Endothelial cell of umbilical vein (primary cell): ENCODE measurements around the gene FOXO1. TPM values are rescaled to one million over a fixed set of nuclear protein-coding genes. Genes with fewer than 3 reads are reported as not detected.

ENCODE experiments used
- BruUV-seq: library from RNA; stranded (reverse); fragments of 400-500 nt; replicated peaks from 2 replicates; lab custom pipeline; 2021; lab: Mats Ljungman, UMichigan
- CTCF ChIA-PET: fragments of 300-600, 350-600 bp; sonication (Branson Sonifier 250); formaldehyde crosslinking; loops from one replicate; lab custom pipeline; 2021; ENCODE audit warnings: antibody characterized with exemption, inconsistent platforms; lab: Charles Lee
- POLR2A ChIA-PET: fragments of 300-600, 350-600 bp; sonication (Branson Sonifier 250); formaldehyde crosslinking; loops from one replicate; lab custom pipeline; 2021; ENCODE audit warnings: antibody characterized with exemption, inconsistent platforms; lab: Charles Lee
- DNase-seq: peaks from one replicate; pipeline ENCODE4 v3.0.0-alpha.2; 2011; ENCODE audit warnings: low read depth, low spot score
- FAIRE-seq: peaks from 2 replicates; lab custom pipeline; 2011; peaks lifted over from hg19 to GRCh38; lab: Jason Lieb, UNC
- H2AFZ ChIP-seq: 2 replicates; pipeline ENCODE4 v1.6.0; 2012; ENCODE audit warnings: low read depth, low read length, control low read depth, inconsistent platforms
- H3K27ac ChIP-seq: 2 replicates; pipeline ENCODE4 v1.5.1; 2011; ENCODE audit warnings: low read depth, mild to moderate bottlenecking, control low read depth, low read length, moderate library complexity; ENCODE audit not compliant: insufficient read depth
- H3K27me3 ChIP-seq, 2 experiments: 2 replicates each; pipeline versions ENCODE4 v1.6.0 to v1.6.1; 2011; ENCODE audit warnings: low read length in 2 of 2, mixed read lengths in 1 of 2; ENCODE audit not compliant: control insufficient read depth in 2 of 2, insufficient read depth in 2 of 2
- H3K36me3 ChIP-seq, 2 experiments: 2 replicates in 1 of 2; 3 replicates in 1 of 2; pipeline ENCODE4 v1.5.1; 2011; ENCODE audit warnings: low read length in 2 of 2, mild to moderate bottlenecking in 1 of 2, moderate library complexity in 1 of 2; ENCODE audit not compliant: control insufficient read depth in 2 of 2, insufficient read depth in 2 of 2; ENCODE audit errors: extremely low read depth in 1 of 2
- H3K4me1 ChIP-seq: 3 replicates; pipeline ENCODE4 v1.5.1; 2011; ENCODE audit warnings: mild to moderate bottlenecking, low read length; ENCODE audit not compliant: control insufficient read depth, insufficient read depth; ENCODE audit errors: extremely low read depth
- H3K4me2 ChIP-seq: 2 replicates; pipeline ENCODE4 v1.6.1; 2011; ENCODE audit warnings: low read length, control low read depth, mixed read lengths; ENCODE audit not compliant: insufficient read depth
- H3K4me3 ChIP-seq, 3 experiments: fragments of 200-600 bp in 1 of 3; sonication (generic), shearing (Covaris generic) in 1 of 3; replicated peaks in 1 of 3; 2 replicates each; pipeline ENCODE4 v1.5.1; 2011 to 2016; ENCODE audit warnings: control low read depth in 3 of 3, low read length in 3 of 3, mild to moderate bottlenecking in 2 of 3, inconsistent platforms in 1 of 3, low read depth in 1 of 3, moderate library complexity in 1 of 3; ENCODE audit not compliant: insufficient read depth in 1 of 3
- H3K79me2 ChIP-seq: 2 replicates; pipeline ENCODE4 v1.6.0; 2012; ENCODE audit warnings: low read length, inconsistent platforms; ENCODE audit not compliant: control insufficient read depth, insufficient read depth
- H3K9ac ChIP-seq: replicated peaks from 2 replicates; pipeline ENCODE3; 2011; ENCODE audit warnings: low read length, control low read depth; ENCODE audit not compliant: insufficient read depth; ENCODE audit errors: extremely low read depth
- H3K9me1 ChIP-seq: replicated peaks from 3 replicates; pipeline ENCODE4 v1.6.0; 2011; ENCODE audit warnings: mild to moderate bottlenecking, low read length; ENCODE audit not compliant: control insufficient read depth, insufficient read depth; ENCODE audit errors: extremely low read depth
- H3K9me3 ChIP-seq: replicated peaks from 2 replicates; pipeline ENCODE4 v1.5.1; 2012; ENCODE audit warnings: low read length, inconsistent platforms; ENCODE audit not compliant: control insufficient read depth, insufficient read depth
- H4K20me1 ChIP-seq: replicated peaks from 2 replicates; pipeline ENCODE3; 2011; ENCODE audit warnings: mild to moderate bottlenecking, low read length; ENCODE audit not compliant: control insufficient read depth, insufficient read depth; ENCODE audit errors: extremely low read depth
- CTCF ChIP-seq, 2 donors: IDR thresholded peaks; 1 replicate in 1 of 2; 2 replicates in 1 of 2; pipeline ENCODE4 v1.5.1; 2011; ENCODE audit warnings: low read length in 2 of 2, mild to moderate bottlenecking in 2 of 2, moderate library complexity in 2 of 2, control low read depth in 1 of 2, inconsistent platforms in 1 of 2, low read depth in 1 of 2; ENCODE audit not compliant: insufficient read depth in 1 of 2; ENCODE audit errors: extremely low read depth in 1 of 2
- EZH2 ChIP-seq: IDR thresholded peaks from 2 replicates; pipeline ENCODE4 v1.6.1; 2012; ENCODE audit warnings: borderline replicate concordance, low read depth, mild to moderate bottlenecking, moderate library complexity, low read length, inconsistent platforms; ENCODE audit not compliant: severe bottlenecking
- FOS ChIP-seq: IDR thresholded peaks from 2 replicates; pipeline ENCODE4 v1.6.1; 2011; ENCODE audit warnings: mild to moderate bottlenecking, low read length, moderate library complexity, borderline replicate concordance; ENCODE audit not compliant: insufficient read depth
- GATA2 ChIP-seq: IDR thresholded peaks from 2 replicates; pipeline ENCODE4 v1.7.0; 2011; ENCODE audit warnings: low read depth, mild to moderate bottlenecking, moderate library complexity, mixed read lengths, low read length; ENCODE audit not compliant: insufficient read length, insufficient read depth
- JUN ChIP-seq: IDR thresholded peaks from 2 replicates; pipeline ENCODE4 v1.6.1; 2011; ENCODE audit warnings: borderline replicate concordance, low read depth; ENCODE audit not compliant: insufficient read length, insufficient read depth
- MAX ChIP-seq: IDR thresholded peaks from 2 replicates; pipeline ENCODE4 v1.6.1; 2011; ENCODE audit not compliant: insufficient read depth, insufficient read length
- MYC ChIP-seq: IDR thresholded peaks from one replicate; pipeline ENCODE4 v1.6.1; 2011; ENCODE audit warnings: mild to moderate bottlenecking, low read depth, low read length
- POLR2A ChIP-seq: IDR thresholded peaks from 2 replicates; pipeline ENCODE4 v1.6.1; 2012; ENCODE audit warnings: low read depth, mild to moderate bottlenecking, control low read depth, low read length
- POLR2AphosphoS5 ChIP-seq: IDR thresholded peaks from 2 replicates; pipeline ENCODE4 v1.6.1; 2012; ENCODE audit warnings: low read depth, mild to moderate bottlenecking, control low read depth, low read length, moderate library complexity; ENCODE audit not compliant: insufficient read depth
- dilution Hi-C: fragments of 300-500 bp; cut with MboI; formaldehyde crosslinking; loops from one replicate; pipeline ENCODE4 v1.15.0; 2019; ENCODE audit warnings: low sequenced_read_pairs; ENCODE audit not compliant: extremely low pct_ligation_motif_present
- intact Hi-C: fragments of 100-400 bp; cut with micrococcal nuclease; formaldehyde crosslinking; loops from one replicate; pipeline ENCODE4 v1.10.0; 2022
- polyA plus RNA-seq, 4 experiments: library from polyadenylated mRNA; depleted of rRNA in 3 of 4; stranded (reverse) in 3 of 4; unstranded in 1 of 4; fragments of >200 nt; gene quantifications; 2 replicates each; pipeline versions ENCODE4 v1.2.1 to v1.2.3, GENCODE V29; 2011 to 2012; ENCODE audit warnings: missing spikeins in 1 of 4
- total RNA-seq: library from RNA; stranded (reverse); gene quantifications from 2 replicates; pipeline ENCODE4 v1.2.3, GENCODE V29; 2021

Gene FOXO1
- total and polyA plus RNA-seq, 2 donors (not counting 3 experiments of a cell fraction or from before 2014, with no cell fraction given) = 44.7 to 48.5 TPM

GRCh38 chr13:40694426-40694825, 28.0 kb upstream of the FOXO1 start:
- TF ChIP-seq GATA2 (no peak), POLR2A (no peak), FOS (no peak), MYC (no peak), CTCF (IDR thresholded peaks at IDR 0.05; ENCODE audit: extremely low read depth in 1 of 2, insufficient read depth in 1 of 2, low read depth in 1 of 2, low read length in 2 of 2) (no peak), MAX (no peak), EZH2 (no peak), POLR2AphosphoS5 (no peak), JUN (no peak)
- FAIRE-seq = no peak
- Histone ChIP-seq H3K27ac (no peak overlapping the region), H3K9me3 (no peaks in the 10 kb centered on the region), H4K20me1 (no peaks in the 10 kb centered on the region), H3K36me3 (no peaks in the 10 kb centered on the region), H3K9ac (no peak overlapping the region), H3K79me2 (no peaks in the 10 kb centered on the region), H3K4me2 (no peak overlapping the region), H2AFZ (no peak overlapping the region), H3K9me1 (no peaks in the 10 kb centered on the region), H3K27me3 (no peaks in the 10 kb centered on the region), H3K4me3 (no peak overlapping the region), H3K4me1 (peaks cover 5% of the 10 kb centered on the region)
- intact Hi-C loops (no loop called here), dilution Hi-C loops (loop anchor here (10.0 kb wide), 1 partner anchor 70 kb away; no protein-coding TSS in a partner anchor)
- ChIA-PET CTCF (interaction anchor here (1.1 kb wide), 1 partner anchor 914 kb away, joined by 4 read pairs; no protein-coding TSS in a partner anchor), POLR2A (no interaction called here)
- no peak for DNase-seq
- no TSS peak for BruUV-seq
